Activated CD8-positive, alpha-beta memory T cell treated with anti-CD3 and anti-CD28 coated beads, Interleukin-2, amount 50 U/mL, for 1 hour (primary cell): ENCODE data around the gene SAMD3.
"Not testable (repeated sequence)": the region's sequence is repeated elsewhere in the genome, so short reads cannot be mapped to it uniquely, and the experiment has no call there.

Experiments used
- DNase-seq: peaks from one replicate; pipeline ENCODE4 v3.0.0-alpha.2; 2020; ENCODE audit errors: extremely low read depth

The SAMD3 gene

GRCh38 chr6:130211691-130212090 is 11.1 kb downstream of the SAMD3 start:
- DNase-seq = no peak

DNA sequence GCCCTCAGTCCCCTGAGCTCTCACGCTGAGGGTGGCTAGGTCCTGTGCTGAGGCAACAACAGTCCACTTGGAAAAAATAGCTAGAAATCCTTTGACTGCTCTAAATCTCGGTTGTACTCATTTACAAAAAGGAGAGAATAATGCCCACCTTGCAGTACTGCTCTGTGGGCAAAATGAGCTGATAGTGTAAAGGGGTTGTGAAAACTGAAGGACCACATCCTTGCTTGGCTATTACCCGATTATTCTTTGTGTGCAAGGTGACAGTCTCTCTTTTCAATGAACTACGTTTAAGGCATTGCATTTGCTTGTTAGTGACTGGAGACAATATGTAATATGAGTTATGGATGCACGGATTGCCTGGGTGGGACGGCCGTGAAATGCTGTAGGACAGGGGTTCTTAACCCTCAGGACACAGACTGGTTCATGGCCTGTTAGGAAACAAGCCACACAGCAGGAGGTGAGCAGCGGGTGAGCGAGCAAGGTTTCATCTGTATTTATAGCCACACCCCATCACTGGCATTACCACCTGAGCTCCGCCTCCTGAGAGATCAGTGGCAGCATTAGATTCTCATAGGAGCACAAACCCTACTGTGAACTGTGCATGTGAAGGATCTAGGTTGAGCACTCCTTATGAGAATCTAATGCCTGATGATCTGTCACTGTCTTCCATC is 14.6 kb downstream of the SAMD3 start:
- DNase-seq = no peak

GRCh38 chr6:130206479-130206878 is 16.3 kb downstream of the SAMD3 start:
- DNase-seq = no peak

GRCh38 chr6:130204322-130204721 is 18.4 kb downstream of the SAMD3 start:
- no peak for DNase-seq

- no peak for DNase-seq
Measured at GRCh38 chr6:130203370-130203769, 19.4 kb downstream of the SAMD3 start.

DNA sequence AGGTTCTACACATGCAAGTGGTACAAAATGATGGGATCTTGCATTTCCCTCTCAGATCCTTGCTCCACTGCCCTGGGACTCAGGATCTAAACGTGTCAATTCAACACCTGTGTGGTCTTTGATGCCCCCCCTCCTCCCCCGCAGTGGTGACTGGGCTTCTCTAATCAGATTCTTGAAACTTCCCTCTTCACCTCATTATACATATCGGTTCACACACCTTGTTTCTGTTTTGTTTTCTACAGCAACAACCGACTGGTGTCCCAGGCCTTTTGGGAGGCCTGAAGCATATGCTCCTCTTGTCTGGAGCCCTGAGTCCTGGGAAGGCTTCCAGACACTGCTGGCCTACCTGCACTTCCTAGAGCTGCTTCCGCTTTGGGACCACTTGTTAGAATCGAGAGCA is 20.0 kb downstream of the SAMD3 start:
- DNase-seq = no peak

DNA sequence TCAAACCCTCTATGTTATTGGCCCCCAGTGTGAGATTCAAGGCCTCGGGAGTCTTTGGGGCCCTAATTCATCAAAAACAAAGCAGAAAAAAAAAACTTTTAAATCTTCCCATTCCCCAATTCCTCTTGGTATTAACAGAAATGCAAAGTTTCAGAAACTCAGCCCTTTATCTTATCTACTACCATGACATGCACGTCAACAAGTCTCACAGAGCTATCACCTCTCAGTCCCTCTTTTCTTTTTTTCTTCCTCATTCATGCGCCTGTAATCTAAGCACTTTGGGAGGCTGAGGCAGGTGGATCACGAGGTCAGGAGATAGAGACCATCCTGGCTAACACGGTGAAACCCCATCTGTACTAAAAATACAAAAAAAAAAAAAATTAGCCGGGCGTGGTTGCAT is 22.7 kb downstream of the SAMD3 start:
- no peak for DNase-seq

- DNase-seq = no peak
Measured at GRCh38 chr6:130198483-130199035, 24.2 kb downstream of the SAMD3 start.

DNA sequence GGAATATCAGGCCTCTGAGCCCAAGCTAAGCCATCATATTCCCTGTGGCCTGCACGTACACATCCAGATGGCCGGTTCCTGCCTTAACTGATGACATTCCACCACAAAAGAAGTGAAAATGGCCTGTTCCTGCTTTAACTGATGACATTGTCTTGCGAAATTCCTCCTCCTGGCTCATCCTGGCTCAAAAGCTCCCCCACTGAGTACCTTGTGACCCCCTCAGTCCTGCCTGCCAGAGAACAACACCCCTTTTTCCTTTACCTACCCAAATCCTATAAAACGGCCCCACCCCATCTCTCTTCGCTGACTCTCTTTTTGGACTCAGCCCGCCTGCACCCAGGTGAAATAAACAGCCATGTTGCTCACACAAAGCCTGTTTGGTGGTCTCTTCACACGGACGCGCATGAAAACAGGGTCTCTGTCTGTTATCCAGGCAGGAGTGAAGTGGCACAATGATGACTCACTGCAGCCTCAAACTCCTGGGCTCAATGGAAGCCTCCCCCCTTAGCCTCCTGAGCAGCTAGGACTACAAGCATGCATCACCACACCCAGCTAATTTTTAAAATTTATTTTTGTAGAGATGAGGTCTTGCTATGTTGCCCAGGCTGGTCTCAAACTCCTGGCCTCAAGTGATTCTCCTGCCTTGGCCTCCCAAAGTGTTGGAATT is 24.8 kb downstream of the SAMD3 start:
- DNase-seq = not testable (repeated sequence)

GRCh38 chr6:130194434-130194833 is 28.3 kb downstream of the SAMD3 start:
- DNase-seq = not testable (repeated sequence)

DNA sequence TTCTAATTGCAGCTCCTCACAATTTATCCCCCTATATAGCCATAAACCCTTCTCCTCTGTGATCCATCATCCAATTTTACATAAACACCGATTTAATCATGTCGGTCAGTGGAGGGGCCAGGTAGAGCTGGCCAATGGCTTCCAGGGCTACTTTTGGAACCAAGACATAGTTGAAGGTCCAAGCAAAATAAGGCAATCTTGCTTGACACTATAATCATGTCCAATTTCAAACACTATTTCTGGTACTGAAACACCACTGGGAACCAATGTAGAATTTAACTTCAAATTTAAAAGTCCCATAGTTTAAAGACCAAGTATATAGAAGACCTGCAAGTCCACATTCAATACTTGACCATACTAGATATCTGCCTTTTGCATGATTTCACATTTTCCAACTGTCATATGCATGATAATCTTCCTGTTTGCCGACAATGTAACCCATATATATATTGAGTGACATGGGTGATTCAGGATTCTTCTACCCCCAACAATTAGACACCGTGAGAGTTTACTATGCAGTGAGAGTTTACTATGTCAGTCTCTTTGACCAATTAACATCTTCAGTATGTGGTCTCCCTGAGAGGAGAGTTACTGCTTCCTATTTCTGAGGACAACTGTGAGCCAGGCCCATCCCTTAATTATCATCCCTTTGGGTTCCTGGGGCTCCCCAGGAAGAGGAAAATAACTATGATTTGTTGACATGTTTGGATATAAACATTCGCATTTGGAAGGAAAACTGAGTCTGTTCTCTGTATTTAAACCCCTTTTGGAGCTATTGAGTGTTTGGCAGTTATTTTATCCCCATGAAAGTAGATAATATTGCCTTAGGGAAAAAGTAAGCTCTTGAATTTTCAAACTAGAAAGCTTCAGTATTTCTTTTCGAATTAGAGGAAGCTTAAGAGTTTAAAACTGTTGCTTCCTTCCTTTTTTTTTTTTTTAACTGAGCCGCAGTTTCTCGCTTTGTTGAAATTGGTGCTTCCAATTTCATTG is 31.8 kb downstream of the SAMD3 start:
- DNase-seq = no peak

GRCh38 chr6:130189531-130190397 is 33.0 kb downstream of the SAMD3 start:
- no peak for DNase-seq

GRCh38 chr6:130188207-130188899 is 34.4 kb downstream of the SAMD3 start:
- no peak for DNase-seq

- DNase-seq = no peak
Measured at GRCh38 chr6:130187335-130188206, 35.2 kb downstream of the SAMD3 start.

DNA sequence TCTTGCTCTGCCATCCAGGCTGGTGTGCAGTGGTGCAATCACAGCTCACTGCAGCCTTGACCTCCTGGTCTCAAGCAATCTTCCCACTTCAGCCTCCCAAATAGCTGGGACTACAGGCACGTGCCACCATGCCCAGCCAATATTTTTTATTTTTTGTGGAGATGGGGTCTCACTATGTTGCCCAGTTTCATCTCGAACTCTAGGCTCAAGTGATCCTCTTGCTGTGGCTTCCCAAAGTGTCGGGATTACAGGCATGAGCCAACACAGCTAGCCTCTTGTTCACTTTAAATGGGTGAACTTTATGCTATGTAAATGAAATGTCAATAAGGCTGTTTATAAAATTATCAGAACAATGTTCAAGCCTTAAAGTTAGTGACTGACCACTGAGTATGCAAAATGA is 37.1 kb downstream of the SAMD3 start:
- no peak for DNase-seq

DNA sequence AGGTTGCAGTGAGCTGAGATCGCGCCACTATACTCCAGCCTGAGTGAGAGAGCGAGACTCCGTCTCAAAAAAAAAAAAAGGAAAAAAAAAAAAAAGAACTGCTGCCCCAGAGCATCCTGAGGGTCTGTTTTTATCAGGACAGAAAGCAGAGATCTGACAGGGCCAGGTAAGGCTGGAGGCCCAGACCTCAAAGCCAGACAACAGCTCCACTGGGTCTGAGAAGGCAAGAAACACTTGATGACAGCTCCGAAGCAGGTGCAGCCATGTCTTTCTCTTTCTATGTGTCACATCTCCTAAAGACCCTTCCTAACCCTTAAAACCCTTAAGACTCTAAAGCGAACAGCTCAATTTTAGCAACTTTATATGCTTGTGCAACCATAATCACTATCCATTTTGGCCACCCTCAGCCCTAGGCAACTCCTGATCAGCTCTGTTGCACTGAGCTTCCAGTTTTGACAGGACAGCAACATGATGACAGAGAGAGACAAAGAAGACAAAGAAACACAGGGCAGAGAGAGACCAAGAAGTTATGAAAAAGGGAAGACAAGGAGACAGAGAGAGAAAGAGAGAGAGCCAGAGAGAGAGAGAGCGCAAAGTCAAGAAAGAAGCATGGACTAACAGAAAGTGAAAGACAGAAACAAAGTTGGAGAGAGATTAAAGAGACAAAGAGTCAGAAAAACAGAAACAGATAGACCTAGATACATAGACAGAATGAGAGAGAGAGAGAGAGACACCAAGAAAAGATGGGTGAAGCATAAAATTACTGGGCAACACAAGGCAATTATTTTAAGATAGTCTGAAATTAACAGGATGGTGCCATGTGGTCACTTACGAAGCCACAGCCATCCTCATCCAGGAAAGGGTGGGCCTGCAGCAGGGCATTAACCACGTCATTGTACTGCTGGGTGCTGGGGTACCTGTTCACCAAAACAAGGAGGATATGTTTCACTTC is 39.2 kb downstream of the SAMD3 start:
- DNase-seq = peak; percentile 9

GRCh38 chr6:130182466-130182865 is 40.3 kb downstream of the SAMD3 start:
- DNase-seq = no peak

DNA sequence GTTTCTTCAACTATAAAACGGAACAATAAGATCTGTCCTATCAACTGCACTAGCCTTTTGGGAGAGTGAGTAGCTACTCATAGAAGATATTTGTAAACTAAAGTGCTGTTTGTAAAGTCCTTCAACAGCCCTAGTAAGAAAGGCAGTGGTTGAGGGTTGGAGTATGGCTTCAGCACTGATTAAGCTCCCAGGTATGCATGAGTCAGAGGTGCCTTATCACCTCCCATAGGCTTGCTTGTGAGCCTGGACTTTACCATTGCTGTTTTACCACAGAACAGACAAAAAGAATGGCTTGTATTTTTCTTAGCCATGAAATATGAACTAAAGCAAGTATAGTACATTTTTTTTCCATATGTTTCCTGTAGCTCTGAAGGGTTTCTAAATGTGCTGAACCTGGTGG is 44.1 kb downstream of the SAMD3 start:
- no peak for DNase-seq
